Fibroblast of lung (primary cell): ENCODE results near the gene USP12. TPM values are rescaled to one million over a fixed set of nuclear protein-coding genes. Genes with fewer than 3 reads are reported as not detected.

ENCODE experiments used
- DNase-seq, 2 donors: peaks; one replicate each; pipeline versions ENCODE4 v3.0.0 to v3.0.0-alpha.2; 2010; ENCODE audit warnings: low read depth in 2 of 2
- H2AFZ ChIP-seq: 2 replicates; pipeline ENCODE4 v1.5.1; 2012; ENCODE audit warnings: low read length, control low read depth, inconsistent platforms
- H3K27ac ChIP-seq: 2 replicates; pipeline ENCODE4 v1.5.1; 2011; ENCODE audit warnings: low read length, control low read depth; ENCODE audit not compliant: insufficient read depth
- H3K27me3 ChIP-seq: 2 replicates; pipeline ENCODE4 v1.5.1; 2011; ENCODE audit warnings: mild to moderate bottlenecking, low read length; ENCODE audit not compliant: control insufficient read depth, insufficient read depth
- H3K36me3 ChIP-seq: 2 replicates; pipeline ENCODE4 v1.5.1; 2011; ENCODE audit warnings: low read length; ENCODE audit not compliant: control insufficient read depth, insufficient read depth
- H3K4me1 ChIP-seq: 2 replicates; pipeline ENCODE4 v1.5.1; 2011; ENCODE audit warnings: low read length; ENCODE audit not compliant: control insufficient read depth, insufficient read depth; ENCODE audit errors: extremely low read depth
- H3K4me2 ChIP-seq: 2 replicates; pipeline ENCODE4 v1.5.1; 2011; ENCODE audit warnings: low read length, control low read depth; ENCODE audit not compliant: insufficient read depth; ENCODE audit errors: extremely low read depth
- H3K4me3 ChIP-seq, 4 experiments: fragments of 200-600 bp in 1 of 4; sonication (generic) in 1 of 4; replicated peaks in 1 of 4; 2 replicates each; pipeline ENCODE4 v1.5.1; 2011 to 2016; ENCODE audit warnings: low read length in 4 of 4, low read depth in 3 of 4, mild to moderate bottlenecking in 3 of 4, control low read depth in 2 of 4, inconsistent platforms in 1 of 4, mixed read lengths in 1 of 4; ENCODE audit not compliant: insufficient read depth in 1 of 4; ENCODE audit errors: control extremely low read depth in 1 of 4
- H3K79me2 ChIP-seq: 2 replicates; pipeline ENCODE4 v1.5.1; 2012; ENCODE audit warnings: mild to moderate bottlenecking, low read length, inconsistent platforms; ENCODE audit not compliant: control insufficient read depth, insufficient read depth
- H3K9ac ChIP-seq: 2 replicates; pipeline ENCODE4 v1.5.1; 2011; ENCODE audit warnings: mild to moderate bottlenecking, low read length, control low read depth; ENCODE audit not compliant: insufficient read depth
- H3K9me3 ChIP-seq: 2 replicates; pipeline ENCODE4 v1.5.1; 2012; ENCODE audit warnings: low read depth, low read length; ENCODE audit not compliant: control insufficient read depth, insufficient read depth
- H4K20me1 ChIP-seq: 2 replicates; pipeline ENCODE4 v1.5.1; 2011; ENCODE audit warnings: low read length; ENCODE audit not compliant: control insufficient read depth, insufficient read depth; ENCODE audit errors: extremely low read depth
- EZH2 ChIP-seq: IDR thresholded peaks from 2 replicates; pipeline ENCODE4 v1.5.1; 2012; ENCODE audit warnings: low read length, control low read depth, mild to moderate bottlenecking; ENCODE audit errors: missing control alignments
- polyA plus RNA-seq, 2 donors: library from polyadenylated mRNA; depleted of rRNA in 1 of 2; stranded (reverse) in 1 of 2; unstranded in 1 of 2; fragments of >200 nt; gene quantifications; 2 replicates each; pipeline ENCODE4 v1.2.1, GENCODE V29; 2011 to 2012; ENCODE audit warnings: missing spikeins in 1 of 2
- total RNA-seq: library from RNA; depleted of rRNA; stranded (reverse); fragments of >200 nt; gene quantifications from 2 replicates; pipeline ENCODE4 v1.2.1, GENCODE V29; 2014
- TF ChIP-seq, protein P1 (sequence below), 2 donors: IDR thresholded peaks in 1 of 2; conservative IDR thresholded peaks in 1 of 2; 1 replicate in 1 of 2; 2 replicates in 1 of 2; pipeline ENCODE4 v1.5.1; 2011 to 2012; ENCODE audit warnings: low read length in 2 of 2, control low read depth in 1 of 2, inconsistent platforms in 1 of 2, low read depth in 1 of 2, mild to moderate bottlenecking in 1 of 2

The USP12 gene
- total and polyA plus RNA-seq, 2 donors (not counting 1 experiment from before 2014, with no cell fraction given), result 17.3 to 36.3 TPM

DNA sequence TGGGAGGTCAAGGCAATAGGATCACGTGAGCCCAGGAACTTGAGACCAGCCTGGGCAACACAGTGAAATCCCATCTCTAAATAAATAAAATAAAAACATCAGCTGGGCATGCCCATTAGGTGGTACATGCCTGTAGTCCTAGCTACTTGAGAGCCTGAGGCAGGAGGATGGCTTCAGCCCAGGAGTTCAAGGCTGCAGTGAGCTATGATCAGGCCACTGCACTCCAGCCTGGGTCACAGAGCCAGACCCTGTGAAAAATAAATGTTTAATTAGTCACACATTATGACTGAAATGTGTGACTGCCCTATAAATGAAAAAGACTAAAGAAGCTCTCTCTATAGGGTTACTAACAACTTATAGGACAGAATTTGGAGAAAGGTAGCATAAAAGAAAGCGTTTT, 37.7 kb downstream of the USP12 start:
- Histone ChIP-seq H3K36me3 (no peaks in the 10 kb centered on the region), H3K9ac (no peak overlapping the region), H3K4me2 (no peak overlapping the region), H3K9me3 (no peaks in the 10 kb centered on the region), H2AFZ (no peak overlapping the region), H3K27ac (no peak overlapping the region), H4K20me1 (peaks cover 3% of the 10 kb centered on the region), H3K27me3 (no peaks in the 10 kb centered on the region), H3K4me1 (peaks cover 2% of the 10 kb centered on the region), H3K4me3 (no peak overlapping the region), H3K79me2 (peaks cover 80% of the 10 kb centered on the region)
- TF ChIP-seq EZH2, result no peak
- TF ChIP-seq, protein P1, sequence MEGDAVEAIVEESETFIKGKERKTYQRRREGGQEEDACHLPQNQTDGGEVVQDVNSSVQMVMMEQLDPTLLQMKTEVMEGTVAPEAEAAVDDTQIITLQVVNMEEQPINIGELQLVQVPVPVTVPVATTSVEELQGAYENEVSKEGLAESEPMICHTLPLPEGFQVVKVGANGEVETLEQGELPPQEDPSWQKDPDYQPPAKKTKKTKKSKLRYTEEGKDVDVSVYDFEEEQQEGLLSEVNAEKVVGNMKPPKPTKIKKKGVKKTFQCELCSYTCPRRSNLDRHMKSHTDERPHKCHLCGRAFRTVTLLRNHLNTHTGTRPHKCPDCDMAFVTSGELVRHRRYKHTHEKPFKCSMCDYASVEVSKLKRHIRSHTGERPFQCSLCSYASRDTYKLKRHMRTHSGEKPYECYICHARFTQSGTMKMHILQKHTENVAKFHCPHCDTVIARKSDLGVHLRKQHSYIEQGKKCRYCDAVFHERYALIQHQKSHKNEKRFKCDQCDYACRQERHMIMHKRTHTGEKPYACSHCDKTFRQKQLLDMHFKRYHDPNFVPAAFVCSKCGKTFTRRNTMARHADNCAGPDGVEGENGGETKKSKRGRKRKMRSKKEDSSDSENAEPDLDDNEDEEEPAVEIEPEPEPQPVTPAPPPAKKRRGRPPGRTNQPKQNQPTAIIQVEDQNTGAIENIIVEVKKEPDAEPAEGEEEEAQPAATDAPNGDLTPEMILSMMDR (conservative IDR thresholded peaks at IDR 0.05 in 1 of 2, IDR thresholded peaks at IDR 0.05 in 1 of 2; ENCODE audit: low read depth in 1 of 2, low read length in 2 of 2), result no peak
- no peak for DNase-seq

DNA sequence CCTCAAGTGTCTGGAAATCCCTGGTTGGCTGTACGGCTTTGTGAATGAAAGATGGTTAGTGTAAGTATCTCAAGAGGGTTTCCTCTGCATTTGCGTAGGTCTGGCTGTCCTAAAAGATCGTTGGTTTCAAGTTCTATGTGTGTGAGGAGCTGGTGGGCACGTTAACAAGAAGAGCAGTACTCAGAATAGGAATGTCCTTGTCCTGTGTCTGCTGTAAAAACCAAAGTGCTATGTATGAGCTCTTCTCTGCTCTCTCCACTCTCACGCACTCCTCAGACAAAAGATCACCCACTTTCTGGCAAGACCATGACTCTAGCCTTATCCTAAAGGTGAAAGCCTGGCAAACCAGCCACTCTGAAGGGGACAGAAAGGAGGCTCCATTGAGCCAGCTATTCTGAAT, 39.1 kb downstream of the USP12 start:
- Histone ChIP-seq H3K9me3 (no peaks in the 10 kb centered on the region), H4K20me1 (peaks cover under 1% of the 10 kb centered on the region), H3K4me3 (no peak overlapping the region), H3K79me2 (peaks cover 80% of the 10 kb centered on the region), H3K27me3 (no peaks in the 10 kb centered on the region), H3K27ac (no peak overlapping the region), H3K36me3 (no peaks in the 10 kb centered on the region), H3K9ac (no peak overlapping the region), H3K4me2 (no peak overlapping the region), H2AFZ (no peak overlapping the region), H3K4me1 (peaks cover 2% of the 10 kb centered on the region)
- DNase-seq, result no peak
- TF ChIP-seq, protein P1 (conservative IDR thresholded peaks at IDR 0.05 in 1 of 2, IDR thresholded peaks at IDR 0.05 in 1 of 2; ENCODE audit: low read depth in 1 of 2, low read length in 2 of 2), result no peak
- no peak for TF ChIP-seq EZH2

DNA sequence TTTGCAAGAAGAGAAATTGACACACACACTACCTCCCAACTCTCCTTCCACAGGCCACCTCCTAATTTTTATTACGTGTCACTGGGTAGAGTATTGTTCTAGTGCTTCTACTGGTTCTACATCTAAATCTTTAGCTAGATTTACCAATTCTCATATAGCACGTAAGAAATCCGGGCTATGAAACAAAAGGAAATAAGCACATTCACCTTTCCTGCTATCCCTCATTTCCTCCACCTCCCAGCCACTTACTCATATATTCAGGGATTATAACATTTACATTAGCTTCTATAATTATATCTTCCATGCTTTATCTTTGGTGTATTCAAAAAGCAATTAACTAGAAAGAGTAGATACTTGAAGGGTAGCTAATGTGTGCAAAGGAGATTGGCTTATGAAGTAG, 39.7 kb downstream of the USP12 start:
- Histone ChIP-seq H3K9ac (no peak overlapping the region), H3K4me2 (no peak overlapping the region), H3K36me3 (no peaks in the 10 kb centered on the region), H3K4me1 (peaks cover 2% of the 10 kb centered on the region), H3K27ac (no peak overlapping the region), H3K4me3 (no peak overlapping the region), H2AFZ (no peak overlapping the region), H4K20me1 (no peaks in the 10 kb centered on the region), H3K27me3 (no peaks in the 10 kb centered on the region), H3K79me2 (peaks cover 80% of the 10 kb centered on the region), H3K9me3 (no peaks in the 10 kb centered on the region)
- TF ChIP-seq EZH2, result no peak
- TF ChIP-seq, protein P1 (conservative IDR thresholded peaks at IDR 0.05 in 1 of 2, IDR thresholded peaks at IDR 0.05 in 1 of 2; ENCODE audit: low read depth in 1 of 2, low read length in 2 of 2), result no peak
- no peak for DNase-seq
